NCI-H2196 (cell line): ENCODE measurements around the gene THBS4.

ENCODE experiments used
- DNase-seq: peaks from one replicate; lab custom pipeline; 2025; ENCODE audit not compliant: unreplicated experiment; lab: John Stamatoyannopoulos, UW

The THBS4 gene

DNA sequence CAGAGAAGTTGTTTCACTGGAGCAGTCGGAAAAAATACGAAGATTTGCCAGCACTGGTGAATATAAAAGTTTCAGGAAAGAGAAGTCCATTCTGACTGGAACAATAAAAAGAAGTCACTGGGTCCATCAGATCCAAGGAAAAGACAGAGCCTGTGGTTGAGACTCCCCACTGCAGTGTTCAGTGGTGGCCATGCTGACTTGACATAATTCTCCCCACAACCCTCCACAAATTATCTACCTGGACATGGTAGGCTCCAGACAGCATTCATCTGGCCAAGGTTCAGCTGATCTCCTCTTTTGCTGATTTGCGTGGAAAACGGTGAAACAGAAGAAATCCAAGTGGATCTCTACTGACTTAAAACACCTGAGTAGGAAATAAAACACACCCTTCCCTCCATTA, 8.0 kb downstream of the THBS4 start:
- no peak for DNase-seq

DNA sequence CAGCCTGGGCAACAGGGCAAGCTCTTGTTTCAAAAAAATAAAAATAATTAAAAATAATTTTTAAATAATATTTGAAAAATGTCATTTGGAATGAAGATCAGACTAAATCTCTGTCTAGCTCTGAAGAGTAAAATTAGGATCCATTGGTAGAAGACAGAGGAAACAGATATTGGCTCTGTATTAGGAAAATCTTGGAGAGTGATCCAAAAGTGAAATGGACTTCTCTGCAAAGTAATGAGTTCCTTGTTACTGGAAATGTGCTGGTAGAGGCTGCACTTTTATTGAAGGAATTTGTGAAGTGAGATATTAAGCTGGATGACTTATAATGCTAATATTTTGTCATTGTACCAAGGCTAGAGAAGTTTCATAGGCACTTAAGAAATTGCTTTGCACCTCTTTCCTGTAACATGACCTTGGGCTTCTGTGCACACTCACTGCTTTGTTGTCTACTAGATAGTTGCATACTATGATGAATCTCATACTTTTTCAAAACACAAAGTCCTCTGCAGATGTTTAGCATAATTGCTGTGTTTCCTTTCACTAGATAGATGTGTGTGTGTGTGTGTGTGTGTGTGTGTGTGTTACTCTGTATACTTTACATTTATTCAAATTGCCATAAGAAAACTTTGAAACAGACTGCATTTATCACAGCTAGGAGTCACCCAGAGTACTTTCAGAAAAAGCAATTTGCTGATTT, 13.1 kb downstream of the THBS4 start:
- no peak for DNase-seq

DNA sequence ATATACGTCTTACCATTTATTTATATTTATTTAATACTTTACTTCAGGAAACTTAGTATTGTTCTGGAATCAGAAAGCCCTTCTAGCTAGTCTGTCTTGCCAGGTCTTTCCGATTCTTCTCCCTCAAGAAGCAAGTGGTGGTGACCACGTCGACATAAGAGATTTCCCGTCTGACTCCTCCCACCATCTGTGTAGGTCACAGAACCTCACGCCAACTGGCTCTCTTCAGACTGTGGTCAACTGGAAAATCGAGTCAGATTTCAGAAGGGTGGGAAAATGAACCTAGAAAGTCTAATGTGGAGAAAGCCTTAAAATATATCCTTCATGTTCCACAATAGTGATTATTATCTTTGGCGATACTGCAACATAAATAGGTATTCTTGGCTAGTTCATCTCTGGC, 17.3 kb downstream of the THBS4 start:
- no peak for DNase-seq

DNA sequence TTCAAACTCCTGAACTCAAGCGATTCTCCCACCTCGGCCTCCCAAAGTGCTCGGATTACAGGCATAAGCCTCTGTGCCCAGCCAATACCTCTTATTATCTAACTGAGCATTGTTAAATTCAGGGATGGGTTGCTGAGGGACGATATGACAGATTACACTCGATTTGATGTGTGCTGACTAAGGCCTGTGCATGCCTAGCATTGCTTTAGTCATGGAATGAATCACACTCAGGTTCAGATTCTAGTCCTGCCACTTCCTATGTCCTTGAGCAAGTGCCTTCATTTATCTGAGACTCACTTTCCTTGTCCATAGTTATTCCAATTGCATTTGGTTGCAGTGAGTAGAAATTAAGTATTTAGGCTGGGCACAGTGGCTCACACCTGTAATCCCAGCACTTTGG, 19.5 kb downstream of the THBS4 start:
- no peak for DNase-seq

DNA sequence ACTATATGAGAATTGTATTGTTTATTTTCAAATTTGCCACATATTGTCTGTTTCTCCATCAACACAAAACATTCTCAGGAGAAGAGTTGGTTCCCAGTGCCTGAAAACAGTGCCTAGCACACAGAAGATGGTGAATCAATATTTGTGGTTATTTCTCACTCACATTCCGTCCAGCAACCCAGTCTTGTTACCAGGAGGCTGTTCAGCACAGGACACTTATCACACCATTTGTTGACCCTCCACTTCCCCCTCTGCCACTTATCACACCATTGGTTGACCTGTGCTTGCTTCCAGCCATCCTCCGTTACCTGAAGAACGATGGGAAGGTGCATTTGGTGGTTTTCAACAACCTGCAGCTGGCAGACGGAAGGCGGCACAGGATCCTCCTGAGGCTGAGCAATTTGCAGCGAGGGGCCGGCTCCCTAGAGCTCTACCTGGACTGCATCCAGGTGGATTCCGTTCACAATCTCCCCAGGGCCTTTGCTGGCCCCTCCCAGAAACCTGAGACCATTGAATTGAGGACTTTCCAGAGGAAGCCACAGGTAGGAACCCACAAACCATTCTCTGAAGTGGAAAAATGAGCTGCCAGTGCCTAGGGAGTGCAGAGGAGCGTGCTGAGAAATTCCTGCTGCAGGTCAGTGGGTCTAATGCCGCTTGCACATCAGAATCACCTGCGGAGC, 20.5 kb downstream of the THBS4 start:
- peak; percentile 59 for DNase-seq

DNA sequence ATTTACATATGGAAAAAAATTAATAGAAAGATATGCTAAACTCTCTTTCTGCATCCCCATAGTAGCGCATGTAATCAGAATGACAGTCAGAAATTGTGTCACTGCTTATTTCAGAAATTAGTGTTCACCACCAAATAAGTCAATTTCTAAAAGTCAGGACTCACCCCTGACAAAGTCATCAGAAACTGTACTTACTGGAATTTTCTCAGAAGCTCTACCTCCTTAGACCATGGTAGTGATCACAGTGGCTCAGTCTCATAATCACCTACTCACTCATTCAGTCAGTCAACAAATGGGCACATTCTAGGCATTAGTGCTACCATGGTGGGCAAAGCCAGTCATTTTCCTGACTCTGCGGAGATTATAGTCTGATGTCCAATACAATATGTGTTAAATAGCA, 22.0 kb downstream of the THBS4 start:
- no peak for DNase-seq

DNA sequence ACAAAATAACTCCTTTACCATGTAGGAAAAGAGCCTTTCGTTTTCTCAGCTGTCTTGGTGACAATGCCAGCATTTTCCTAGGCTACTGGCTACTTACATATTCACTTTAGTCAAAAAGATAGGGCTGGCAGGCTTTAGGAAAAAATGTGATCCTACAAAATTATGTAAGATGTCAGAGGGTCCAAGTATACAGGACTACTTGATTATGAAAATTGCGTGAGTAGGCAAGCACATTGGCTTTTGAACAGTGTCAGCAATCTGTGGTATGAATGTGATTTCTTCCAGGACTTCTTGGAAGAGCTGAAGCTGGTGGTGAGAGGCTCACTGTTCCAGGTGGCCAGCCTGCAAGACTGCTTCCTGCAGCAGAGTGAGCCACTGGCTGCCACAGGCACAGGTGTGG, 22.8 kb downstream of the THBS4 start:
- DNase-seq, result no peak

DNA sequence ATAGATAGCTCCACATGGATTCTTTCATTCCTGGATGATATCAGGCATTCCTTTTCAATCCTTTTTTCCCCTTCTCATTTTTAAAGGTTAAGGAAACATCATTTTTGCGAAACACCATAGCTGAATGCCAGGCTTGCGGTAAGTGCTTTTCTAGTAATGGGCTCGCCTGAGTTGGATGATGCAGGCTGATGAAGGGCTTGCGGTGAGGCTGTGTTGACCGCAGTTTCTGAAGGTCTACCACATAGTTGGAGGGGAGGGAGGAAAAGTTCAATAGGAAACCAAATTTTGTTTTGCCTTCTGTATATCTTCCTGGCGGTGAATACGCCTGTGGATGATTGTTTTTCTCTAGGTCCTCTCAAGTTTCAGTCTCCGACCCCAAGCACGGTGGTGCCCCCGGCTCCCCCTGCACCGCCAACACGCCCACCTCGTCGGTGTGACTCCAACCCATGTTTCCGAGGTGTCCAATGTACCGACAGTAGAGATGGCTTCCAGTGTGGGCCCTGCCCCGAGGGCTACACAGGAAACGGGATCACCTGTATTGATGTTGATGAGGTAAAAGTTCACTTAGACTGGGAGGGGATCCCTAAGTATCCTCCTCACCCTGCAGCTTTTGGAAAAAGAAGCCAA, 24.3 kb downstream of the THBS4 start:
- DNase-seq, result no peak

DNA sequence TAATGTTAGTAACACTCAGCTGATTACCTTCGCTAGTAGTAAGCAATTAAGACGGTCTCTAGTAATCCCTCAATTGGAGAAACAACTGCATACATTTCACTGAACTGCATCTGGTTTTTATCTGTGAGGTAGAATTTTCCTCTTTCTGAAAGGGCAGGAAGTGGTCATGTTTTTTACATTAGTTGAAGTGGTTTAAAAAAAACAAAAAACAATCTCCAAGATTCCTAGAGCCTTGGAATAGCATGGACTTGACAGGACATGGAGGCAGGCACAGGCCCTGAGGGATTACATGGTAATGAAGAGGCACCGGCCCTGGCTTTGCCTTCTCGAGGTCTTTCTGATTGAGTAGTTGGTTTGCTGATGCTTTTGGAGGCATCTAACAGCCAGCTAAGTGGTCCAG, 25.8 kb downstream of the THBS4 start:
- no peak for DNase-seq

DNA sequence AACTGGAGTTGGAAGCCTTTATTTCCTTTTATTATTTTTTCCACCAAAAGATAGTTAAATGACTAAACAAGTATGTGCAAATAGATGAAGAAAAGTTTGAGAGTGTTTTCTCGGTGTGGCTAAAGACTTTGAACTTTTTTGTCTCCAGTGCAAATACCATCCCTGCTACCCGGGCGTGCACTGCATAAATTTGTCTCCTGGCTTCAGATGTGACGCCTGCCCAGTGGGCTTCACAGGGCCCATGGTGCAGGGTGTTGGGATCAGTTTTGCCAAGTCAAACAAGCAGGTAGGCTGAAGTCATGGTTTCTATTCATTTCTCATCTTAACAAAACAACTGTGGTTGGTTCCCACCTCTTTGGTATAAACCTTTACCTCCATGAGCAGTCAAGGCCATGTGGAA, 26.4 kb downstream of the THBS4 start:
- no peak for DNase-seq

DNA sequence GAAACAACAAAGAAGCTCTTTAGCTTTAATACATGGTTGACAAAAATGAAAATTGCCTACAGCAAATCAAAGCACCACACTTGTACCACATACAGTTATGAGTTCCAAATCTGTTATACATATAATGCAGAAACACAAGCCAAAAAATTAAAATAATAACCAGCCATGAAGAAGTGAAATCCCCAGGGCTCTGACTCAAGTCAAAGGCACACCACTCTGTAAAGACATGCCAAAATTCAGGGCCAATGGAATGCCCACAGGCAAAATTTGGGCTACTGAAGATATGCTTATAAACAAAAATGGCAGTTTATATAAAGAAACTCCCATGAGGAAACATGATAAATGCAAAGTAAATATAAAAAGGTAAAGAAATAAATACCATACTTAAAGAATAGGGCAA, 29.0 kb downstream of the THBS4 start:
- no peak for DNase-seq

DNA sequence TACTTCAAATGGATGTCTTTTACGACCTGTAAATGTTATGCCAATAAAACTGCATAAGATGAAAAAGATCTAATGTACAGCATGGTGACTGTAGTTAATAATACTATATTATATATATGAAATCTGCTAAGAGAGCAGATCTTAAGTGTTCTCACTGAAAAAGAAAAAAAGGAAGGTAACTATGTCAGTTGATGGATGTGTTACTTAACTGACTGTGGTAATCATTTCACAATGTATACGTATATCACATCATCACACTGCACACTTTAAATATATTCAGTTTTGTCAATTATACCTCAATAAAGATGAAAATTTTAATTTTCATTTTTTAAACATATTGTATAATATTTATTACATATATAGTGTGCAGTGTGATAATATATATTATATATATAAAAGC, 31.9 kb downstream of the THBS4 start:
- no peak for DNase-seq

DNA sequence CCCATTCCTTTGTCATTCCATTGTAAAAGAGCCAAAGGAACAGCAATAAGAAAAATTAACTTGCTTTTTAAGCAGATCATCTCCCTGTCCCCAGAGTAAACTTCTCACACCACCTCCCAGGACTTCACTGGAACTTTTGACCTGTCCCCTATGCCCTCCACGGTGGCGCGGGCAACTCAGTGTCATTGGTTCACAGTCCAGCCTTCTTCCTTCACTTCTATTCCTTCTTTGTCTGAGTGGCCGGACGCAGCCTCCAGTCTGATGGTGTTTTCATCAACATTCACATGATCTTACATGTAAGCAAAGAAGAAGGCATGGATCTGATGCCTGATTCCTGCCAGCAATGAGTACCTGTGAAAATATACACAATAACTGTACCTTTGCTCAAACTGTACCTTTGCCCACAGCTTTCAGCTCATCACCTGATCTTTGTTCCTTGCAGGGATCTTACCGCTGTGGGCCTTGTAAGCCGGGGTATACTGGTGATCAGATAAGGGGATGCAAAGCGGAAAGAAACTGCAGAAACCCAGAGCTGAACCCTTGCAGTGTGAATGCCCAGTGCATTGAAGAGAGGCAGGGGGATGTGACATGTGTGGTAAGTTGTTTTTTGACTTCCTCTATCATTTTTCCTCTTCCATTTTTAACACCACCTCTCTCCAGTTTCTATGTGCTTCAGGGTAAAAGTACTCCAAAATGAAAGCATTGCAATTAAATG, 32.5 kb downstream of the THBS4 start:
- no peak for DNase-seq

DNA sequence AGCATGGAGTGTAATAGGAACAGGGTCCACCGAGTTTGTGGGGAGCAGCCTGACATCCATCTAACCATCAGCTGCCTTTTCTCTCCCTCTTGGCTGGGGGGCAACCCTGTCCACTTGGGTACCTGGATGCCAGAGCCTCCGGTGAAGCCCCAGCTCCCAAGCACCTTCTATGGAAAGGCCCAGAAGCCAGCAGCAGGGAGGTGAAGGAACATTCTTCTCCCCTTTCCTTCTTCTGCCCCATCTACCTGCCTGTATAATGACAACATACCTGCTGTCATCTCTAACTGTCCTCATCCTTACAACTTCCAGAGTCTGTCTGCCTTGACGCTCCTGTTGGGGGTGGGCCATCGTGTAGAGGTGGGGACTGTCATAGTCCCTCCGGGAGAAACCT, 33.1 kb downstream of the THBS4 start:
- no peak for DNase-seq

DNA sequence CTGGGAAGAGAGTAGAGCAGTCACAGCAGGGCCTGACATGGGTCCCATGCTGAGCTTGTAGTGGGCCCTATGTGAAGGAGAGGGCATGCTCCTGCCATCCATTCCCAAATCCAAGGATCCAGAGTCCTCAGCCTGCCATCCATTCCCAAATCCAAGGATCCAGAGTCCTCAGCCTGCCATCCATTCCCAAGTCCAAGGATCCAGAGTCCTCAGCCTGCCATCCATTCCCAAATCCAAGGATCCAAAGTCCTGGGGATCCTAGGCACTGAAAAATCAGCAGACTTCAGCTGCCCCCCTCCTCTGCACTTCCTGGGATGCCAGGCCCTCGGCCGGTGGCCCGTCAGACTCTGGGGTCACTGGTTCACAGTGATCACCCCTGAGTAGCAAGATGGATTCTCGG, 33.6 kb downstream of the THBS4 start:
- DNase-seq, result no peak

DNA sequence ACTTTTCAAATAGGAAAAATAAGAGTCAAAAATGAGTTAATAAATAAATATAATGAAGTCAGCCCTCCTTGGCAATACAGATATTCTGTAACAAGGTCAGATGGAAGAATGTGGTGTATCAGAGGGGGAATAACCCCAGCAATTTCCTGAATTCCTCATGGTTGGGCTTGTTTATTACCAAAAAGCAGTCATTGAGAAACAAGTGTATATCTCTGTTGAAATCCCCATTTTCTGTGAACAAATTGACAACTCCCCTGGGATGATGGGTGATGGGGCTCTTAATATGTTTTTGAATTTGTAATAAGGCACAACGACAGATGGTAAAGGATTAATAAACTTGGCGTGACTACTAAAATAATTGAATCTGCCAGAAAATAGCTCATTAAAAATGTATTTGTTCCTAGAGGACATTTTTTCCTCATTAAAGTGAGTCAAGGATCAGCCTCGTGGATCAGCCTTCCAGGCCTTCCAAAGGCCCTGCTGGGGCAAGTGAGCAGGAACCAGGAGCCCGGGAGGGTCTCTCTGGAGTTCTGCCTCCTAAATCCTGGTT, 34.2 kb downstream of the THBS4 start:
- no peak for DNase-seq

DNA sequence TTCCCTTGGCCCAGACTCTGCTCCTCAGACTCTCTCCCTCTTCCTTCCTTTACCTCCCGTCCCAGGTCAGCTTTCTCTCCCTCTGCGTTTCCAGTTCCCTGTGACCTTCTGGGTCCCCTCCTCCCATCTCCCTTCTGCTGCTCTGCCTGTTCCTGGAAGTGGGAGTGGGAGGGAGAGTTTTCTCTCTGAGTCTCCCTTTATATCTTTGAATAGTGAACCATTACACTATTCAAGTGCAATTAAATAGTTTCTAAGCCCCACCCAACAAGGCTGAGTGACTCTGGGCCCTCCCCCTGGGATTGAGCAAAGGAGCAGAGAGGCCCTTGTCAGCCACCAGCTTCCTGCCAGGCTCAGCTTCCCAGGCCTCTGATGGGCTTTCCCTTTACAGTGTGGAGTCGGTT, 34.8 kb downstream of the THBS4 start:
- no peak for DNase-seq

DNA sequence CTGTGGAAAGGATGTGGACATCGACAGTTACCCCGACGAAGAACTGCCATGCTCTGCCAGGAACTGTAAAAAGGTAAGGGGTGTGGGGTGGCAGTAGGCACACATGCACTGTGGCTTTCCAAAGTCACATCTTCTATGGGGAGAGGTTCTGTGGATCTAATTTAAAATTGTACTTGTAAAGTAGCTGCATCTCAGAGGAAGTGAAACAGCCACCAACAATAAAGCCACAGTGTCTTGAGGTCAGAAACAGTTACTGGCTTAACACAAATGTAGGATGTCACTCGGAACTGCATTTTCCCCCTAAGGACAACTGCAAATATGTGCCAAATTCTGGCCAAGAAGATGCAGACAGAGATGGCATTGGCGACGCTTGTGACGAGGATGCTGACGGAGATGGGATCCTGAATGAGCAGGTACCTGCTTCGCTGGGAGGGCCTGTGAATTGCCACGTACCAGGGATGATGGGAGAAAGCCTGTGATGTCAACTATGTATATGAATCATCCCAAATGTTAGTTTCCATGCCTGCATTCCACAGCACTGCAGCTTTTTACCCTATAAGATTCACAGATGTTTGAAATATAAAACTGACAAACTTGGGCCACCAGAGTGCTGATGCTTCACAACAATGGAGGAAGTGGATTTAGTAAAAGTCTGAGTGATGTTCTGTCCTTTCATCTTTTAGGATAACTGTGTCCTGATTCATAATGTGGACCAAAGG, 35.3 kb downstream of the THBS4 start:
- no peak for DNase-seq

DNA sequence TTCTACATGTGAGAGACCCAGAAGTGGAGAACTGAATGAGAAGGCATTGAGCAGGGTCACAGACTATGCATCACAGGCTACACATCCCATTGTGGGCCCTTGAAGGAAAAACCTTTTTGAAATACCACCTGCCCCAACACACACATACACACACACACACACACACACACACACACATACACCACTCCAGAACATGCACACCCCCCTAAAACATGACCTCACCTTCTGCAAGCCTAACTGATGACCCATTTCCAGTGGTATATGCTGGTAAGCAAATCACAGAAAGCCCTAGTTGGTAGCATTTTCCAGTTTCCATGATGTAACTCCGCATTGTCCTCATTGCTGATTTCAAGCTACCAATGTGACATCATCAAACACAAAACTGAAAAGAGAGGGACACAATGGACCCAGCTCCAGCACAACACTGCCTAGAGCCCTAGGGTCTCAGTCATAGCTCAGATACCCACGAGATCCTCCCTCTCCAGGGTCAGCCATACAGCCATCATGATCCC, 36.4 kb downstream of the THBS4 start:
- no peak for DNase-seq

DNA sequence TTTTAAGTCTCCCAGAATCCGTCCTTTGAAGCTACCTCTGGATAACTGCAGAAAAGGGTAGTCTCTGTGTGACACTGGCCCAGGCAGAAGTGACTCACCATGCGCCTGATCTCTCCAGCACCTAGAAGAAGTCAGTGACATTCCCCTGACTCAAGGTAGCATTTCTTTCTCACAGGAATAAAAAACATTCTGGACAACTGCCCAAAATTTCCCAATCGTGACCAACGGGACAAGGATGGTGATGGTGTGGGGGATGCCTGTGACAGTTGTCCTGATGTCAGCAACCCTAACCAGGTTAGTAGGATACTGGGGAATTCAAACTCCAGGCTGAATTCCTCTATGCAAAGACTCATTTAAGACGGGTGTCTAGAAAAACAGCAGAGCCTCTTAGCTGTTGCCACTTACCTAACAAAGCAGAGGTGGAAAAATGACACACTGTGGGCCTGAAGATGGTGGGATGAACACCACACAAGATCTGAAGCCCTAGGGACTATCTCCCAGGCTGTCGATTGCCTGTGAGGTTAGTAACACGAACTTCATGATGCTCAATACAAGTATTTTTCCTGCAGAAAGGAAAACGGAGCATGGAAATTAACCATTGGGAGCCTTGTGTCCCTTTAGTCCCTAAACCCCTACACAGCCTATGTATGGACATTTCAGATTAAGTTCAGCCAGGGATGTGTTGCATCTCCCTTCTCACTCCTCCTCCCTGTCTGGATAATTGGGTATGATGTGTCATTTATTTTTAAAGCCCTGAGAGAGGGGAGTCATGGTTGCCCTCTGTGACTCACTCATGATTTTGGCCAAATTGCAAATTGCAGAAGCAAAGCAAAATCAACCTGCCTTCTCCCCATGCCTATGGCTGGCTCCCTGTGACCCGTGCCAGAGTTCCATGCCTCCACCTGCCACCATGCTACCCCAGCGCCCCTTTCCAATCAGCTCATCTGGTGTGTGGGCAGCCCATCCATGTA, 37.2 kb downstream of the THBS4 start:
- no peak for DNase-seq
